OCI-LY3 (cell line): ENCODE measurements around the gene GBP7.

Experiments
- EZH2phosphoT487 ChIP-seq: fragments of 200-600 bp; shearing (Covaris generic); IDR thresholded peaks from 2 replicates; pipeline ENCODE4 v1.6.1; 2018; ENCODE audit warnings: antibody characterized with exemption, mixed run types, low read depth
- TF ChIP-seq, protein P1 (sequence below): fragments of 200-600, 300-600 bp; sonication (generic); IDR thresholded peaks from 2 replicates; pipeline ENCODE4 v1.5.1; 2014; ENCODE audit warnings: antibody characterized with exemption, low read length, low read depth

DNA sequence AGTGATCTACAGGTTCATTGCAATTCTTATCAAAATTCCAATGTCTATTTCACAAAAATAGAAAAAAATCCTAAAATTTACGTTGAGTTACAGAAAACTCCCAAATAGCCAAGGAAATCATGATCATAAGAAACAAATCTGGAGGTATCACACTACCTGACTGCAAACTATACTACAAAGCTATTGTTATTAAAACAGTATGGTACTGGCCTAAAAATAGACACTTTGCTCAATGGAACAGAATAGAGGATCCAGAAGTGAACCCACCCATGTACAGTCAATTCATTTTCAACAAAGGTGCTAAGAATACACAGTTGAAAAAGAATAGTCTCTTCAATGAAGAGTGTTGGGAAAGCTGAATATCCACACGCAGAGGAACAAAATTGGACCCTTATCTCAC lies 80.1 kb downstream of the GBP7 start:
- TF ChIP-seq, protein P1, sequence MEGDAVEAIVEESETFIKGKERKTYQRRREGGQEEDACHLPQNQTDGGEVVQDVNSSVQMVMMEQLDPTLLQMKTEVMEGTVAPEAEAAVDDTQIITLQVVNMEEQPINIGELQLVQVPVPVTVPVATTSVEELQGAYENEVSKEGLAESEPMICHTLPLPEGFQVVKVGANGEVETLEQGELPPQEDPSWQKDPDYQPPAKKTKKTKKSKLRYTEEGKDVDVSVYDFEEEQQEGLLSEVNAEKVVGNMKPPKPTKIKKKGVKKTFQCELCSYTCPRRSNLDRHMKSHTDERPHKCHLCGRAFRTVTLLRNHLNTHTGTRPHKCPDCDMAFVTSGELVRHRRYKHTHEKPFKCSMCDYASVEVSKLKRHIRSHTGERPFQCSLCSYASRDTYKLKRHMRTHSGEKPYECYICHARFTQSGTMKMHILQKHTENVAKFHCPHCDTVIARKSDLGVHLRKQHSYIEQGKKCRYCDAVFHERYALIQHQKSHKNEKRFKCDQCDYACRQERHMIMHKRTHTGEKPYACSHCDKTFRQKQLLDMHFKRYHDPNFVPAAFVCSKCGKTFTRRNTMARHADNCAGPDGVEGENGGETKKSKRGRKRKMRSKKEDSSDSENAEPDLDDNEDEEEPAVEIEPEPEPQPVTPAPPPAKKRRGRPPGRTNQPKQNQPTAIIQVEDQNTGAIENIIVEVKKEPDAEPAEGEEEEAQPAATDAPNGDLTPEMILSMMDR, result no peak
- TF ChIP-seq EZH2phosphoT487, result no peak
